KBM-7 (cell line): ENCODE measurements around the gene FAM118B.

Experiments
- DNase-seq: peaks from one replicate; pipeline ENCODE4 v3.0.0-alpha.2; 2015
- in situ Hi-C: fragments of 300-500 bp; cut with MboI; formaldehyde crosslinking; loops from 2 replicates; pipeline ENCODE4 v1.14.3; 2020; ENCODE audit warnings: low sequenced_read_pairs, low pct_unique_long_range_greater_than_20kb, mixed read lengths

FAM118B gene

GRCh38 chr11:126257144-126257543 lies 45.6 kb downstream of the FAM118B start:
- no peak for DNase-seq
- in situ Hi-C loops = no loop called here

DNA sequence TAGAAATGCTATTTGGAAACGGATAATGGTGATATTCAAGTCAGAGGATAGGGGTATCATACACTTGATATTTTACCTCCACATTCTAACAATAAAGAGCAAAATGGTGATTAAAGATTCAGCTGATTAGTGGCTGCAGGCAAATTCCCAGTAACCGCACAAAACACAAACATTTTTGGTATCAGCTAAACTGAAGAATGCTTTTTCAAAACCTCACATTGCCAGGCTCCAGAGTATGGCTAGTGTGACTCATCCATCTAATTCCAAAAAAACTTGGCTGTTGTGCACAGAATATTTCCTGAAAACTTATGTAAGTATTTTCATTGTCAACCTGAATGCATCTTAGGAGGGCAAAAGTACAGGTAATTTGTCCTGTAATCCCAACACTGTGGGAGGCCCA lies 46.2 kb downstream of the FAM118B start:
- no peak for DNase-seq
- in situ Hi-C loops = no loop called here

GRCh38 chr11:126262216-126262615 lies 50.6 kb downstream of the FAM118B start:
- DNase-seq = no peak
- in situ Hi-C loops = no loop called here

GRCh38 chr11:126263489-126263888 lies 51.9 kb downstream of the FAM118B start:
- DNase-seq = no peak
- in situ Hi-C loops = no loop called here

DNA sequence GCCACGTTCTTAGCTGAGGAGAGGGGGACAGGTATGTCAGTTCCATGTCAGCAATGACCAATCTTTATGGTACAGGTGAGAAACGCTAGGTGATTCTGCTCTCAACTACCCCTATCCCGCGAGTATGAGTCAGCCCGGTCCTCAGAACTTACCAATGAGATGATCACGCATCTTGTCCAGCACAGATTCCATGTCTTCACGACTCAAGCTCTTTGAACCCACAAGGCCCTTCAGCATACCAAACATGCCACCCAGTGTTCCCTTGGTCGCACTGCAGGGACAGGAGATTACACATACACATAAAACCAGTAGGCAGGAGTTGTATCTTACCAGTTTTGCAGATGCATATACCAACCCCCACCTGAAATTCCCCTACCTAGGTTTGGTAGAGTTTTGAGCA lies 54.2 kb downstream of the FAM118B start:
- peak; percentile 28 for DNase-seq
- in situ Hi-C loops = no loop called here

DNA sequence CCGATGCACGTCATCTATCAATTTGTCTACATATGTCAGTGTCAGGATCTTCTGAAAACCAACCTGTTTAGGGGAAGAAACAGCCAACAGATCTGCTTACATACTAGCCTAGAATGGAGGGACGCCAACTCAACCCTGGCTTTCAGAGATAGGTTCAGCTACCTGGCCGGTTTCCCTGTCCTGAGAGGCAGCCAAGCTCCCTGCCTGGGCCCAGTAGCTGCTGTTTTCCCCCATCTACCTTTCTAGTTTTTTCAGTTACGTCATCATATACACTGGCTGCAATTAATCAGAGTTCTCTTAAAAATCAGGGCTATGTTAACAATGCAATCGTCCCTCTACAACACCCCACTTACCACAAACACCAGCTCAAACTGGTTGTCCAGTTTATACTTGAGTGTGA lies 56.1 kb downstream of the FAM118B start:
- no peak for DNase-seq
- in situ Hi-C loops = no loop called here

GRCh38 chr11:126268361-126268707 lies 56.8 kb downstream of the FAM118B start:
- DNase-seq = no peak
- in situ Hi-C loops = no loop called here

GRCh38 chr11:126268708-126269579 lies 57.4 kb downstream of the FAM118B start, which contains the start of the genes FOXRED1 and SRPRA:
TSS of gene FOXRED1 (plus strand) at chr11:126269154. CDS start at chr11:126269207, 53 bp downstream.
TSS of gene SRPRA (minus strand) at chr11:126268895. CDS start at chr11:126268804, 91 bp downstream.
- DNase-seq = peak; percentile 99
- in situ Hi-C loops = no loop called here

GRCh38 chr11:126277322-126277721 lies 65.7 kb downstream of the FAM118B start:
- no peak for DNase-seq
- in situ Hi-C loops = no loop called here

DNA sequence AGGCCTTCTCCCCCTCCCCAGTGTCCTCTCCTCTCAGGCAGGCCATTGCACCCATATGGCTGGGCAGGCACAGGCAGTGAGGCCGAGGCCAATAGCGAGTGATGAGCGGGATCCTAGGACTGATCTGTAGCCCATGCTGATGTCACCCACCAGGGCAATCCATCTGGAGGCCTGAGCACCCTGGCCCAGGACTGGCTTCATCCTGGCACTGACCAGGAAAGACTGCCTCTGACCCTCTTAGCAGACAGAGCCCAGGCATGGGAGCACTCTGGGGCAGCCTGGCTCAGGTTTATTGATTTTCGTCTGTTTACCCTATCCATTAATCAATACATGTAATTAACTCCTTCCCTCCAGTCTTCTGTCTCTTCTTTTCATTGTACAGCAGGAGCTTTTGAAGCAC lies 66.2 kb downstream of the FAM118B start:
- in situ Hi-C loops = no loop called here
- no peak for DNase-seq

DNA sequence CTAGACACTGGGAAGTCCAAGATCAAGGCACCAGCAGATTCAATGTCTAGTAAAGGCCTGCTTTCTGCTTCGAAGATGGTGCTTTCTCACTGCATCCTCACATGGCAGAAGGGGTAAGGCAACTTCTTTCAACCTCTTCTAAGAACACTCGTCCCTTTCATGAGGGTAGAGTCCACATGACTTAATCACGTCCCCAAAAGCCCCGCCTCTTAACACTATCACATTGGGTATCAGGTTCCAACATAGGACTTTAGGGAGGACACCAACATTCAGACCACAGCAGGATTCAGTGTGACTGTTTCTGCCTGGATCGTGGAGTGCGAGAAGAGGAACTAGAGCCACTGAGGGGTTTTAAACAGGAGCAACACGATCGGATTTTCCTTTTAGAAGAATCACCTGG lies 67.6 kb downstream of the FAM118B start:
- in situ Hi-C loops = no loop called here
- no peak for DNase-seq

- in situ Hi-C loops = no loop called here
- peak; percentile 46 for DNase-seq
Measured at GRCh38 chr11:126280595-126280994, 69.0 kb downstream of the FAM118B start.

DNA sequence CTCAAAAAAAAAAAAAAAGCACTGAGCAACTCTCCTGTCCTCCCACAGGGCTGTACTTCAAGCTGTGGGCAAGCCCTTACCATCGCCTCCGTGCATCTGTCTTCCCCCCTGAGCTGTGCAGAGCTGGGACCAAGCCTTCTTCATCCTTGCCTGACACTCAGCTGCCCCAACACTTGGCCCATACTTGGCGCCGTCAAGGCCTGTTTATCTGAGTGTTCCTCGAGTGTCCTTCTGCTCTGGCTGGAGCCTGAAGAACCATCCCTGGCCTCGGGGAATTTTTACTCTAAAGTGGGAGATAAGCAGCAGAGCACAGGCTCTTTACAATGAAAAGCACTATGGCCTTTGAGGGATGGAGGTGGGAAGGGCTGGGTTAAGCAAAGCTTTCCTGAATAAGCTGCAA lies 69.7 kb downstream of the FAM118B start:
- no peak for DNase-seq
- in situ Hi-C loops = no loop called here

DNA sequence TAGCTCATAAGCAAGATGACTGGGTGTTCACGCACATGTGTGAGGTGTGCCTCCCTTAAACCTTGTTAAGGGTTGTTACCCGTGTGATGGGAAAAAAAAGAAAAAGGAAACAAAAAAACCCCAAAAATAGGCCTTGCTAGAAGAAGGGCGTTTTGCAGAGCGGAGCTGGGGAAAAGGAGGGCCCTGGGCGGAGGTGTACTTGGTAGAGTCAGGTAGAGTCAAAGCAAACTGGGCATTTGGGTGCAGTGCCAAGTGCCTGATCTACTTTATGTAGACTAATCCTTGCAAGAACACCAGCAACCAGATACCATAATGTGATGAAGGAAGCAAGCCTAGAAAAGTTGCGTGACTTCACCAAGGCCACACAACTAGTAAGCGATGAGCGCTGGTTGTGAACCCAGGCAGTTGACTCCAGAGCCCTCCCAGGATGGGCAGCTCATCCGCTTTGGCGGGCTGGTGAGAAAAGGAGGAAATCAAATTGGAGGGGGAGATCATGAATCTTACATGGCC lies 70.1 kb downstream of the FAM118B start:
- in situ Hi-C loops = no loop called here
- no peak for DNase-seq

DNA sequence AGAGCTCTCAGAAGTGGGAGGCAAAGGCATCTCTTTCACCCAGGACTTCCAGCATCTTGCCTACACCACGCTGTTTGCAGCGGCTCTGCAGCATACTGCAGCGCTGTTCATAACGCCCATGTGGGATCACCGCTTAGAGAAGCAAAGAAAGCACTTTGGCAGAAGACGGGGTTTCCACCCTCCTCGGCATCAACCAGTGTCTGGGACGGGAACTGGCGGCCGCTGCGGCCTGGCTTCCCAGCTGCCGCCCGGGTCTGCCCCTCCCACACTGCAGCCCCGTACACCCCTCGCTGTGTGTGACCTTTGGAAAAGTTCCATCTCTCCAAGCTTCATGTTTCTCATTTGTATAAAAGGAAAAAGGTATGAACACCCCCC lies 70.8 kb downstream of the FAM118B start:
- peak; percentile 64 for DNase-seq
- in situ Hi-C loops = no loop called here

DNA sequence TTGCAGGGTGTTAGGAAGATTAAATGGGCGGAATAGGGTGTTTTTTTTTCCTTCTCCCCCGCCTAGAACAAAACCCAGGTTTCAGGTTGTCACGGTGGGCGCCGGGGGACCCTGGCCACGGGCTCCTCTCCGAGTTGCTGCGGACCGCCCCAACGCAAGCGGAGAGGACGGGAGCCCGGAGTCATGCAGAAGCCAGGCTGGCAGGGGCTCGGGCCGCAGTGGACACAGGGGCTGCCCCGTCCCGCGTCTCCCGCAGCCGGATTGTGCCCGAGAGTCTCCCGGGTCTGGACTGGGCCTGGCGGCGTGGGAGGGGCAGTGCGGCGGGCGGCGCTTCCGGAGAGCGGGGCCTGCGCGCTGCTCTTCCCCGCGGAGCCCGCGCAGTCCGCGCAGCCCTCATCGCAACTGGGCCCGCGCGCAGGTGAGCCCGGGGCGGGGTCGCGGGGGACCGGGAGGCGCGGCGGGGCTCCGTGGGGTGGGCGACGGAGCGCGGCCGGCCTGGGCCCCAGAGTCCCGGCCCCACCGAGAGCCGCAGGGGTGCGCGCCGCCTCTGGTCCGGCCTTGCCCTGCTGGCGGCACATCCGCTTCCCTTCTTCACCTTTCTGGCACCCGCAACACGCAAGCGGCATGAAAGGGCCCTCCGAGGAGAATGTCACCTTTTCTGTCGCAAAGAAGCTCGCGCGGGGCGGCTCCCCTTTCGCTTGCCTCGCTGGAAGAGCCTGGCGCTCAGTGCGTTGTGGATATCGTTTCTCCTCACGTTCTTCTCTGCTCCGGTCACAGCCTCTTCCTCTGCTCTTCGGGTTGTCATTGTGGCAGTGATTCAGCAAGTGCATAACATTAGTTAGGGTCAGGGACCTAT lies 71.4 kb downstream of the FAM118B start, which contains the start of gene TIRAP:
TSS of gene TIRAP (plus strand) at position 358 of the 856 bp plus-strand sequence. CDS start 7,802 bp downstream, outside the sequence.
- peak; percentile 71 for DNase-seq
- in situ Hi-C loops = no loop called here

DNA sequence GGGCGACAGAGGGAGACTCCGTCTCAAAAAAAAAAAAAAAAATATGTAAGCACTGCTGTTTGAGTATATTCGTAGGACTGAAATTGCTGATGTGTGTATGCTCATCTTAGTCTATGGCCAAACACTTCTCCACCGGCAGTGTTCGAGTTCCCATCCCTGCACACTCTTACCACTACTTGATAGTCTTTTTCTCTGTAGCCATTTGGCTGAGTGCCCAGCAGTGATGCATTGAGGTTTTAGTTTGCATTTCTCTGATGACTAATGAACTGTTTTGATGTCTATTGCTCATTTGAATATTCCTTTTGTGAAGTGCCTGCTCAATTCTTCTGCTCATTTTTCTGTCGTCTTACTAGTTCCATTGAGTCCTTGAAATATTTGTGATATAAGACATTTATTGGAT lies 73.2 kb downstream of the FAM118B start:
- in situ Hi-C loops = no loop called here
- peak; percentile 60 for DNase-seq

GRCh38 chr11:126288237-126288636 lies 76.7 kb downstream of the FAM118B start:
- DNase-seq = no peak
- in situ Hi-C loops = no loop called here

DNA sequence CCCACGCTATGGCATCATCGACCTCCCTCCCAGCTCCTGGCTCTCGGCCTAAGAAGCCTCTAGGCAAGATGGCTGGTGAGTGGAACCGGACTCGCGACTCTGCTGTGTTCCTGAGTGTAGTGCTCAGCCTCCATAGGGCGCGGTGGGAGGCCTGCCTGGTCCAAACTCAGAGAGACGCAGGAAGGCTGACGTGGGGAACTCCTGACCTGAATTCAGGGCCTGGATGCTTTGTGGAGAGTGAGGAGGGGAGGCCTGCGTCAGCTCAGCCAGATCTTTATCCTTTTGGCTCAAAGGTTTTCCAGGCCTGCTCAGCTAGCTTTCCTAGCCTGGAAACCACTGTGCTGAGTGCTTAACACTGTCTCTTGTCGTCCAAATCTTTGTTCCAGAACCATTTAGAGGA lies 79.3 kb downstream of the FAM118B start:
- in situ Hi-C loops = no loop called here
- DNase-seq = no peak

DNA sequence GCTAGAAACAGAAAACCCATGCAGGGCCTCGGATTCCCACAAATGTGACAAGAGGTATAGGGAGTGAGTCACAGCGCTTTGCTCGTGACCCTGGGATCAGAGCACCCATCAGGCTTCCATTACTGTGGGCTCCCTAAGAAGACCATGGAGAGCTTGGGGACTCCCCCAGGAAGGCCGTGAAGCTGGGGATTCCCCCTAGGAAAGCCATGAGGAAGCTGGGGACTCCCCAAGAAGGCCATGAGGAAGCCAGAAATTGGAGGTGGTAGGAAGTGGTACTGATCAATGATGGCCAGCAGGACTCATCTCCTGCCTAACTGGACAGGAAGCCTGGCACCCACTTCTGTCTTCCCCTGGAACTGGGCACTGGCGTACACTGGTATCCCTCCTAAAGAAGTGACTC lies 82.1 kb downstream of the FAM118B start:
- DNase-seq = no peak
- in situ Hi-C loops = no loop called here
